HepG2 (cell line): ENCODE data around the gene BAIAP3. TPM values are rescaled to one million over a fixed set of nuclear protein-coding genes. Genes with fewer than 3 reads are reported as not detected.

Experiments used
- ATF7 ChIP-seq, 2 experiments: fragments of 450-650 bp in 1 of 2; sonication (generic) in 1 of 2; formaldehyde crosslinking in 1 of 2; IDR thresholded peaks; 2 replicates each; pipeline versions ENCODE4 v1.4.0 to v1.6.1; 2016 to 2020; ENCODE audit warnings: antibody characterized with exemption in 1 of 2, mild to moderate bottlenecking in 1 of 2, missing genetic modification reagents in 1 of 2
- CENPBD1 ChIP-seq: sonication (generic); formaldehyde crosslinking; IDR thresholded peaks from 2 replicates; pipeline ENCODE4 v1.8.0; 2022; ENCODE audit warnings: missing genetic modification reagents, low read depth, mild to moderate bottlenecking, borderline replicate concordance
- DZIP1 ChIP-seq: sonication (generic); formaldehyde crosslinking; IDR thresholded peaks from 2 replicates; pipeline ENCODE4 v1.5.0; 2020; ENCODE audit warnings: mild to moderate bottlenecking, missing genetic modification reagents
- FOXP1 ChIP-seq, 2 experiments: fragments of 450-650 bp in 1 of 2; IDR thresholded peaks; 2 replicates each; pipeline ENCODE4 v1.6.1; 2017 to 2018; ENCODE audit warnings: antibody characterized with exemption in 1 of 2
- HES4 ChIP-seq: sonication (generic); formaldehyde crosslinking; IDR thresholded peaks from 2 replicates; pipeline ENCODE4 v1.9.0; 2021; ENCODE audit warnings: mild to moderate bottlenecking, missing genetic modification reagents, borderline replicate concordance
- MEIS1 ChIP-seq: sonication (generic); formaldehyde crosslinking; IDR thresholded peaks from 2 replicates; pipeline ENCODE4 v1.9.0; 2021; ENCODE audit warnings: mild to moderate bottlenecking, missing genetic modification reagents, moderate library complexity, borderline replicate concordance
- NFKB2 ChIP-seq: sonication (generic); formaldehyde crosslinking; IDR thresholded peaks from 2 replicates; pipeline ENCODE4 v1.4.0; 2020; ENCODE audit warnings: missing genetic modification reagents, borderline replicate concordance
- PAX8 ChIP-seq: sonication (generic); formaldehyde crosslinking; IDR thresholded peaks from 2 replicates; pipeline ENCODE4 v1.8.0; 2022; ENCODE audit warnings: mild to moderate bottlenecking, missing genetic modification reagents, borderline replicate concordance
- REL ChIP-seq: sonication (generic); formaldehyde crosslinking; conservative IDR thresholded peaks from 2 replicates; pipeline ENCODE4 v1.8.0; 2022; ENCODE audit warnings: mild to moderate bottlenecking, missing genetic modification reagents, moderate library complexity
- SUZ12 ChIP-seq: fragments of 150-350 bp; IDR thresholded peaks from 2 replicates; pipeline ENCODE4 v1.6.1; 2014; ENCODE audit warnings: low read depth, low read length
- TFAP4 ChIP-seq: sonication (generic); IDR thresholded peaks from 2 replicates; pipeline ENCODE4 v1.6.1; 2016; ENCODE audit warnings: low read depth, borderline replicate concordance
- ZMYM3 ChIP-seq: sonication (generic); formaldehyde crosslinking; IDR thresholded peaks from 2 replicates; pipeline ENCODE4 v1.5.1; 2020; ENCODE audit warnings: mild to moderate bottlenecking, missing genetic modification reagents
- ZNF367 ChIP-seq: sonication (generic); formaldehyde crosslinking; IDR thresholded peaks from 2 replicates; pipeline ENCODE4 v1.4.0; 2020; ENCODE audit warnings: missing genetic modification reagents, borderline replicate concordance
- ZNF512B ChIP-seq: sonication (generic); formaldehyde crosslinking; IDR thresholded peaks from 2 replicates; pipeline ENCODE4 v1.5.1; 2020; ENCODE audit warnings: missing genetic modification reagents, mild to moderate bottlenecking, borderline replicate concordance
- ZNF605 ChIP-seq: sonication (generic); formaldehyde crosslinking; IDR thresholded peaks from 2 replicates; pipeline ENCODE4 v1.8.0; 2022; ENCODE audit warnings: mild to moderate bottlenecking, missing genetic modification reagents
- ZNF780A ChIP-seq: sonication (generic); formaldehyde crosslinking; IDR thresholded peaks from 2 replicates; pipeline ENCODE4 v1.8.0; 2022; ENCODE audit warnings: mild to moderate bottlenecking, missing genetic modification reagents, moderate library complexity
- ZNF816 ChIP-seq: sonication (generic); formaldehyde crosslinking; IDR thresholded peaks from 2 replicates; pipeline ENCODE4 v1.8.0; 2022; ENCODE audit warnings: missing genetic modification reagents, mild to moderate bottlenecking, borderline replicate concordance
- polyA plus RNA-seq, 8 experiments: library from polyadenylated mRNA; depleted of rRNA in 3 of 8; stranded (reverse) in 7 of 8; unstranded in 1 of 8; fragments of >200 nt; fragmentation: Illumina TruSeq in 4 of 8; extraction: Trizol in 4 of 8; gene quantifications; 2 replicates each; pipeline versions ENCODE4 v1.2.1 to v1.2.3, GENCODE V29; 2011 to 2016; ENCODE audit warnings: low read depth in 4 of 8, missing spikeins in 1 of 8, mixed read lengths in 1 of 8; ENCODE audit not compliant: insufficient read depth in 1 of 8
- total RNA-seq, 5 experiments: library from RNA; depleted of rRNA; stranded (reverse); fragments of >200 nt; fragmentation: Illumina TruSeq; extraction: Trizol; gene quantifications; 2 replicates each; pipeline ENCODE4 v1.2.3, GENCODE V29; 2016; ENCODE audit warnings: low read depth in 1 of 5
- TF ChIP-seq, protein P1 (sequence below): sonication (generic); formaldehyde crosslinking; IDR thresholded peaks from 2 replicates; pipeline ENCODE4 v1.4.0; 2020; ENCODE audit warnings: missing genetic modification reagents
- TF ChIP-seq, protein P2 (sequence below): IDR thresholded peaks from 2 replicates; pipeline ENCODE4 v1.6.1; 2016; ENCODE audit warnings: low read depth, borderline replicate concordance

The BAIAP3 gene
- total and polyA plus RNA-seq, 2 of the 13 experiments (the other 11 are each of a cell fraction or from before 2014, with no cell fraction given), result 3.2 to 5.7 TPM

DNA sequence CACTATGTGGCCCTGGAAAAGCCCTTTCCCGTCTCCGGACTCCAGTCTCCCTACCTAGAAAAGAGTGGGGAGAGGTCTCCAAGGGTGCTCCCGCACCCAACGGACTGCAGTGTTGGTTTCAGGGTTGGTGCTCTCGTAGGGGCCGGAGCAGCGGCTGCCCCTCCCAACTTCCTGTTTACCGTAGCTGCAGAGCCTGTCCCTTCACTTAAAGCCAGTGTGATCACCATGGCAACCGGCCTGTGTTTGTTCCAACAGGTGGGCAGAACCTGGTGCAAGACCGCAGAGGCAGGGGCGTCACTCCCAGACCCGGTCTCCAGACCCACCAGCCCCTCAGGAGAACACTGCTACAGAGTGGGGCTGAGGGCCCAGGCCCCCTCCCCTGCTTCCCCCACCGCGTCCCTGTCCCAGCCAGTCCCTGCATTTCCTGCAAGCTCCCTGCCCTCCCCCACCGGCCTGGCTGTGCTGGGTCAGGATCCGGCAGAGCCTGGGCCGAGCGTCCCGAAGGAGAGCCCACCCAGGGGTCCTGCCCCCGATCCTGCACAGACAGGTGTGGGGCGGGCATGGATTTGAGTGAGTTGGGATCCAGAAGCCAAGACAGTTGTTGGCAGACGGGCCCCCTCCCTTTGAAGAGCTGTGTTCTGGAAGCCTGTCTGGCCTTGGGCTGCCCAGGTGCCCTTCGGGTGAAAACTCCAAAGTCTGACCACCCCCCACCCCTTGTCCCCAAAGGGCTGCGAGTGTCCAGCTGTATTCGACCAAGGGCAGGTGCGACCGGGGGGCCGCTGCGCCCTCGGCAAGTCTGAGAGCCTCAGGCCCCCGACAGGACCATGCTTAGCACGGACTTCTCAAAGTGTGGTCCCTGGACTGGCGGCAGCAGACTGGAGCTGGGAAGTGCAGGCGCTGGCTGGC is 1.5 kb upstream of the BAIAP3 start (continued):
- TF ChIP-seq TFAP4, result peak; percentile 93
- no peak for TF ChIP-seq ATF7 (IDR thresholded peaks at IDR 0.05)
- TF ChIP-seq ATF7 (CRISPR knock-in tag; IDR thresholded peaks at IDR 0.05), result no peak
- TF ChIP-seq MEIS1 (CRISPR knock-in tag), result no peak
- TF ChIP-seq ZNF367 (CRISPR knock-in tag), result no peak
- TF ChIP-seq FOXP1 (IDR thresholded peaks at IDR 0.05), result peak; percentile 77
- TF ChIP-seq FOXP1 (CRISPR knock-in tag; IDR thresholded peaks at IDR 0.05), result peak; percentile 89
- TF ChIP-seq DZIP1 (CRISPR knock-in tag), result 0 out of 2 replicates have a peak, but pooled peaks have one; percentile 15
- no peak for TF ChIP-seq SUZ12
- peak; percentile 49; the same call in 1 of the 2 replicates for TF ChIP-seq NFKB2 (CRISPR knock-in tag)
- no peak for TF ChIP-seq CENPBD1 (CRISPR knock-in tag)
- no peak for TF ChIP-seq REL (CRISPR knock-in tag)
- TF ChIP-seq, protein P1, sequence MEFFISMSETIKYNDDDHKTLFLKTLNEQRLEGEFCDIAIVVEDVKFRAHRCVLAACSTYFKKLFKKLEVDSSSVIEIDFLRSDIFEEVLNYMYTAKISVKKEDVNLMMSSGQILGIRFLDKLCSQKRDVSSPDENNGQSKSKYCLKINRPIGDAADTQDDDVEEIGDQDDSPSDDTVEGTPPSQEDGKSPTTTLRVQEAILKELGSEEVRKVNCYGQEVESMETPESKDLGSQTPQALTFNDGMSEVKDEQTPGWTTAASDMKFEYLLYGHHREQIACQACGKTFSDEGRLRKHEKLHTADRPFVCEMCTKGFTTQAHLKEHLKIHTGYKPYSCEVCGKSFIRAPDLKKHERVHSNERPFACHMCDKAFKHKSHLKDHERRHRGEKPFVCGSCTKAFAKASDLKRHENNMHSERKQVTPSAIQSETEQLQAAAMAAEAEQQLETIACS (CRISPR knock-in tag), result no peak
- TF ChIP-seq ZNF816 (CRISPR knock-in tag), result no peak
- no peak for TF ChIP-seq ZNF512B (CRISPR knock-in tag)
- no peak for TF ChIP-seq ZNF780A (CRISPR knock-in tag)
- TF ChIP-seq ZNF605 (CRISPR knock-in tag), result no peak
- TF ChIP-seq ZMYM3 (CRISPR knock-in tag), result no peak
- no peak for TF ChIP-seq PAX8 (CRISPR knock-in tag)
- TF ChIP-seq HES4 (CRISPR knock-in tag), result peak; percentile 38; the same call in 1 of the 2 replicates
- TF ChIP-seq, protein P2, sequence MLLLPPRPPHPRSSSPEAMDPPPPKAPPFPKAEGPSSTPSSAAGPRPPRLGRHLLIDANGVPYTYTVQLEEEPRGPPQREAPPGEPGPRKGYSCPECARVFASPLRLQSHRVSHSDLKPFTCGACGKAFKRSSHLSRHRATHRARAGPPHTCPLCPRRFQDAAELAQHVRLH, result peak; percentile 30; the same call in 1 of the 2 replicates
